G401 (cell line): ENCODE data around the gene PPCS. TPM values are rescaled to one million over a fixed set of nuclear protein-coding genes. Genes with fewer than 3 reads are reported as not detected.

Experiments used
- DNase-seq: peaks from one replicate; pipeline ENCODE4 v3.0.0-alpha.2; 2015; ENCODE audit warnings: low spot score
- in situ Hi-C: cut with HindIII; loops from 2 replicates; pipeline ENCODE4 v1.10.0; 2016; ENCODE audit warnings: low sequenced_read_pairs, mixed read lengths
- total RNA-seq: library from RNA; depleted of rRNA; stranded (reverse); fragments of >200 nt; shearing (Covaris generic); gene quantifications from 2 replicates; pipeline ENCODE4 v1.2.3, GENCODE V29; 2014; rRNA removed

Gene PPCS
- total RNA-seq, 1 experiment from 2014 or later = 124 TPM

- DNase-seq = no peak
- in situ Hi-C loops = no loop called here
Observed at GRCh38 chr1:42504535-42505128, 48.3 kb downstream of the PPCS start.

- in situ Hi-C loops = no loop called here
Observed at GRCh38 chr1:42506576-42506975, 50.2 kb downstream of the PPCS start.

More at GRCh38 chr1:42506576-42506975, 50.2 kb downstream of the PPCS start:
- DNase-seq = no peak

Other genes with a start within 250 kb of the PPCS start
- gene FOXJ3, start 121.3 kb upstream of the PPCS start, total RNA-seq = 20.1 and 21.4 TPM in 2 replicates
- 0.37 TPM in 1 of 2 replicates, not detected in the other for gene RIMKLA, start 75.8 kb upstream of the PPCS start, total RNA-seq
- 1.0 TPM in 1 of 2 replicates, not detected in the other for gene ZMYND12, start 521 bp upstream of the PPCS start, total RNA-seq
- 0.49 and 3.4 TPM in 2 replicates for gene CCDC30, start 6.7 kb downstream of the PPCS start, total RNA-seq
- 86.2 and 87.9 TPM in 2 replicates for gene PPIH, start 201.9 kb downstream of the PPCS start, total RNA-seq
- 1,196 and 1,492 TPM in 2 replicates for gene YBX1, start 225.9 kb downstream of the PPCS start, total RNA-seq